Ureter (tissue), 1 donor: ENCODE results near the gene LYST. TPM values are rescaled to one million over a fixed set of nuclear protein-coding genes. Genes with fewer than 3 reads are reported as not detected.
"Not testable (repeated sequence)": the region's sequence is repeated elsewhere in the genome, so short reads cannot be mapped to it uniquely, and the experiment has no call there.

ENCODE experiments used
- DNase-seq: peaks from one replicate; pipeline ENCODE4 v3.0.0-alpha.2; 2020; ENCODE audit warnings: low spot score
- total RNA-seq: library from RNA; stranded (reverse); gene quantifications from one replicate; pipeline ENCODE4 v1.2.4, GENCODE V29; 2023
- donor health status: DM: yes; HTN: yes; CAD: no.

LYST gene, protein sequence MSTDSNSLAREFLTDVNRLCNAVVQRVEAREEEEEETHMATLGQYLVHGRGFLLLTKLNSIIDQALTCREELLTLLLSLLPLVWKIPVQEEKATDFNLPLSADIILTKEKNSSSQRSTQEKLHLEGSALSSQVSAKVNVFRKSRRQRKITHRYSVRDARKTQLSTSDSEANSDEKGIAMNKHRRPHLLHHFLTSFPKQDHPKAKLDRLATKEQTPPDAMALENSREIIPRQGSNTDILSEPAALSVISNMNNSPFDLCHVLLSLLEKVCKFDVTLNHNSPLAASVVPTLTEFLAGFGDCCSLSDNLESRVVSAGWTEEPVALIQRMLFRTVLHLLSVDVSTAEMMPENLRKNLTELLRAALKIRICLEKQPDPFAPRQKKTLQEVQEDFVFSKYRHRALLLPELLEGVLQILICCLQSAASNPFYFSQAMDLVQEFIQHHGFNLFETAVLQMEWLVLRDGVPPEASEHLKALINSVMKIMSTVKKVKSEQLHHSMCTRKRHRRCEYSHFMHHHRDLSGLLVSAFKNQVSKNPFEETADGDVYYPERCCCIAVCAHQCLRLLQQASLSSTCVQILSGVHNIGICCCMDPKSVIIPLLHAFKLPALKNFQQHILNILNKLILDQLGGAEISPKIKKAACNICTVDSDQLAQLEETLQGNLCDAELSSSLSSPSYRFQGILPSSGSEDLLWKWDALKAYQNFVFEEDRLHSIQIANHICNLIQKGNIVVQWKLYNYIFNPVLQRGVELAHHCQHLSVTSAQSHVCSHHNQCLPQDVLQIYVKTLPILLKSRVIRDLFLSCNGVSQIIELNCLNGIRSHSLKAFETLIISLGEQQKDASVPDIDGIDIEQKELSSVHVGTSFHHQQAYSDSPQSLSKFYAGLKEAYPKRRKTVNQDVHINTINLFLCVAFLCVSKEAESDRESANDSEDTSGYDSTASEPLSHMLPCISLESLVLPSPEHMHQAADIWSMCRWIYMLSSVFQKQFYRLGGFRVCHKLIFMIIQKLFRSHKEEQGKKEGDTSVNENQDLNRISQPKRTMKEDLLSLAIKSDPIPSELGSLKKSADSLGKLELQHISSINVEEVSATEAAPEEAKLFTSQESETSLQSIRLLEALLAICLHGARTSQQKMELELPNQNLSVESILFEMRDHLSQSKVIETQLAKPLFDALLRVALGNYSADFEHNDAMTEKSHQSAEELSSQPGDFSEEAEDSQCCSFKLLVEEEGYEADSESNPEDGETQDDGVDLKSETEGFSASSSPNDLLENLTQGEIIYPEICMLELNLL (N-terminal part only)
- 66.1 TPM for total RNA-seq

DNA sequence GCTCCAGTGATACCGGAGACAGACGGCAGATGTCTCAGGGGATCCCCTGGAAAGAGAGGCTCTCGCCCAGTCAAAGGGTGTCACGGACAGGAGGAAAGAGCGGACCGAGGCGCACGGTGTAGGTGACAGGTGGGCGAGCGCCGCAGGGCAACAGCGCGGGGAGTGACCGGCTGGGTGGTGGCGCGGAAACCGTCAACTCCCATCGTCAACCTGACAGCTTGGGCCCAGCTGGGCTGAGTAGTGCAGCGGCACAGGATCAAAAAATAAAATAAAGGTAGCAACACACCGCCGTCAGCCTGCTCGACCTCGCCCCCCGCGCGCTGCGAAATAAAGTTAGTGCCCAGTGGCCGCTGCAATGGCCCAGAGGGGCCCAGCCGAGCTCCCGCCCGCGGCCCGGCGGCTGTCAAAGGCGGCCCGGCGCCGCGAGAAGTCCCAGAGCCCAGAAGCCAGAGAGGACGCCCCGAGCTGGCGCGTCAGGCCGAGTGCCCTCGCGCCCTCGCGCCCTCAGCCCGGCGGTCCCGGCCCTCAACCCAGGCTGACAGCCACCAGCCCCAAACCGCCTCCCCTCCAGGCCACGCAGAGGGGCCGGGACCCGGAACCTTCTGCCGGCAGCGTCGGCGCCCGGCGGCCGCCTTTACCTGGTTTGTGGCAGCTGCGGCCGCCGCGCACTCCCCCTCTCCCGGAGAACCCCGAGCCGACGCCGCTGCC is at the start of gene LYST:
TSS of gene LYST (minus strand) at position 702 of the 708 bp plus-strand sequence. CDS start 36,489 bp downstream, outside the sequence.
- DNase-seq, result peak; percentile 57

- not testable (repeated sequence) for DNase-seq
Measured at GRCh38 chr1:235915489-235915888, 48.8 kb upstream of the LYST start.

- no peak for DNase-seq
Measured at GRCh38 chr1:235913311-235913710, 46.6 kb upstream of the LYST start.

GRCh38 chr1:235911876-235912275 is 45.2 kb upstream of the LYST start:
- no peak for DNase-seq

- no peak for DNase-seq
Measured at GRCh38 chr1:235911300-235911662, 44.6 kb upstream of the LYST start.

DNA sequence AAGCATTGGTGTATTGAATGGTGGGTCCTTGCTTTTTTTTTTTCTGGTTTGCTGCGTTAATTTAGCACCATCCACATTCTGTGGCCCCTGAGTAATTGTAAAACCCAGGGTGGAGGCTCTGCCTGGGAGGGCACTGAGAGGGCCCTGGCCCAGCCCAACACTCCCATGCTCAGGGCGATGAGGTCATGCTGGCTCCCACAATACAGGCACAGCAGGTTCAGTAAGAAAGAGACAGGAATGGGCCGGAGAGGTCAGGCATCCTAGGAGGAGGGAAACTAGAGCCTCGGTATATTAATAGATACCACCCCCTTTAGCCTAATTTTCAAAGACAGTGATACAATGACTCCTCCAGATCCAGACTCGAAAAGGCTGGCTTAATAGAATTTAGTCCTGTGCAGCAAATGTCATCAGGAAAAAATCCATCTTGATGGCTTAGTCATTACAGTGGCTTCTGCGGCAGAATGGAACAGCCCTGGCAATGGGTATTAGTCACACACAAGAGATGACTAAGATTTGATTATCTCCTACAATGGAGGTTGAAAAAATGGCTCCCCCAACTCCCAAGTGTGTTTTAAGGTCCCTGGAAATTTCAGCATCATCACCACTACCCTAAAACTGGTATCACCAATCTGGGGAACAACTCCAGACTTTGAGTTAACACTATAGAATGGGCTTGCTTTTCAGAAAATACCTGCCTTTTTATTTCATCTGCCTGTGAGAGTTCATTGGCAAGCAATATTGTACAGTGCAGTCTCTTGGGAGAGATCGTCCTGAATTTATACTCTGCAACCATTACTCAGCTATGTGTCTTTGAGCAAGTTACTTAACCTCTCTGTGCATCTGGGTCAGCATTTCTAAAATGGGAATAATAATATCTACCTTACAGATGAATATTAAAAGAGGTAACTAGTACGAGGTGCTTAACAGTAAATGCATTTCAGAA is 43.9 kb upstream of the LYST start:
- DNase-seq, result no peak

DNA sequence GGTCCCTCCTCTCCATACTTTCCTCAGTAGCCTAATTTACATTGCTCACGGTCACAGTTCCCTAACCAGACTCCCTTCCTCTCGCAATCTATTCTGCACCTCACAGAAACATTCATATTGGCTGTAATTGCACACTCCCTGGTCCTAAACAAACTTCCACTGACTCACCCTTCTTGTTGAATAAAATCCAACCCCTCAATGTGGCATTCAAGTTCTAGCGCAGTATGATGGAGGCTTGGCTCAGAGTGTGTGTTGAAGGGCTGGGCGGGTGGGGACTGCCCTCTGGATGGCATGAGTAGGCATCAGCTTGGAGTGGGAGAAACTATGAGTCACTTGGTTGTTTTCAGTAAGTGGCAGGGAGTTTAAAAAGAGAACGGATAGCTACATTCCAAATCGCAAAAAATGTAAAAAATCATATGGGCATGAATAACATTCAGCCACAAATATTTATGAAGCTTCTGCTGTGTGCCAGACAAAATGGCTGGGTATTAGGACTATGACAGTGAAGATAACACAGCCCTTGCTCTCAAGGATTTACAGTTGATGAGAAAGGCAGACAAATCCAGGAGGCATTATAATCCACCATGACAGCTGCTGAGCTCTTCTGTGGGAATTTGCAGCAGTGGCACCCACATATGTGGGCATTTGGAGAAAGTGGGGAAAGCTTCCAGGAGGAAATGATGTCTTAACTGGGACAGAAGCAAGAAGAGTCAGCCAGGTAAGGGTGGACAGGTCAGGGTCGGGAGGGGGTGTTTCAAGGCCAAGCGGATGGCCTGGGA is 42.2 kb upstream of the LYST start:
- DNase-seq, result no peak

GRCh38 chr1:235907897-235908240 is 41.2 kb upstream of the LYST start:
- DNase-seq, result no peak

- DNase-seq, result no peak
Measured at GRCh38 chr1:235907187-235907896, 40.6 kb upstream of the LYST start.

- DNase-seq, result no peak
Measured at GRCh38 chr1:235906436-235906835, 39.7 kb upstream of the LYST start.

DNA sequence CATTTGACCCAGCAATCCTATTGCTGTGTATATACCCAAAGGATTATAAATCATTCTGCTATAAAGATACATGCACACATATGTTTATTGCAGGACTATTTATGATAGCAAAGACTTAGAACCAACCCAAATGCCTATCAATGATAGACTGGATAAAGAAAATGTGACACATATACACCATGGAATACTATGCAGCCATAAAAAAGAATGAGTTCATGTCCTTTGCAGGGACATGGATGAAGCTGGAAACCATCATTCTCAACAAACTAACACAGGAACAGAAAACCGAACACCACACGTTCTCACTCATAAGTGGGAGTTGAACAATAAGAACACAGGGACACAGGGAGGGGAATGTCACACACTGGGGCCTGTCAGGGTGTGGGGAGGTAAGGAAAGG is 37.1 kb upstream of the LYST start:
- not testable (repeated sequence) for DNase-seq

DNA sequence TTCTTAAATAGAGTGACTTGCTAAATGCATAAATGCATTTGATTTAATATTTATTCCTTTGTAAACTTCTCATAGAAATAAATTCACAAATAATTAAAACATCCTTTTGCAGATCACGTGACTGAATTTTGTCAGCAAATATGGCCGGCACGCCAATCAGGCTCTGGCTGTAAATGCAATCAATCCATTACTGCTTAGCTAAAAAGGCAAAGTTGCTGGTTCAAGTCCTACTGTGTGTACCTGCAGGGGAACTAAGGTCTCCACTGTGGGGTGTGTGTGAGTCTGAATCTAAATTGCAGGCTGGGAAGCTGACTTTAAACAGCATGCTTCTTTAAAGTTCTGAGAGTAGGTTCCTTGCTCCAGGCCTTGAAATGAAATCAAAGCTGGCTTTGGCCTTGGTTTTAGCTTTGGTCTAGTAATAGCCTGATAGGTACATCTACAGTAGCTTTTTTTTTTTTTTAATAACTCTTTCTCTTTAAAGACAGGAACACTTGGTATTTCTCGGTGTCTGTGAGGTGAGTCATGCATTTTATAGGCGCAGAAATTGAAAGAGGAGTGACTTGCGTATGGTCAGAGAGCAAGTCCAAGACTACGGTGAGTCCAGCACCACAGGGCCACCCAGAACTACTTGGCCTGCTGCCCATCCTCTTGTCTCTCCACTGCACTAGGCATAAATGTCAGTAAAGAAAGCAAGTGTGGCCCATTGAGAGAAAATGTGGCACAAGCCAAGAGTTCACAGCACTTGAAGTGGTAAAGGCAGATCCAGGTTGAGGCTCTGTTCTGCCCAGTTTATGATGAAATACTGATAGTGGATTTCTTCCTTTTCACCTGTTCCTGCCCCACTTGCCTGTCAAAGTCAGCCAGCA is 36.2 kb upstream of the LYST start:
- no peak for DNase-seq

GRCh38 chr1:235901461-235901860 is 34.8 kb upstream of the LYST start:
- no peak for DNase-seq

- DNase-seq, result no peak
Measured at GRCh38 chr1:235898126-235898525, 31.4 kb upstream of the LYST start.

- DNase-seq, result no peak
Measured at GRCh38 chr1:235893840-235894239, 27.1 kb upstream of the LYST start.

DNA sequence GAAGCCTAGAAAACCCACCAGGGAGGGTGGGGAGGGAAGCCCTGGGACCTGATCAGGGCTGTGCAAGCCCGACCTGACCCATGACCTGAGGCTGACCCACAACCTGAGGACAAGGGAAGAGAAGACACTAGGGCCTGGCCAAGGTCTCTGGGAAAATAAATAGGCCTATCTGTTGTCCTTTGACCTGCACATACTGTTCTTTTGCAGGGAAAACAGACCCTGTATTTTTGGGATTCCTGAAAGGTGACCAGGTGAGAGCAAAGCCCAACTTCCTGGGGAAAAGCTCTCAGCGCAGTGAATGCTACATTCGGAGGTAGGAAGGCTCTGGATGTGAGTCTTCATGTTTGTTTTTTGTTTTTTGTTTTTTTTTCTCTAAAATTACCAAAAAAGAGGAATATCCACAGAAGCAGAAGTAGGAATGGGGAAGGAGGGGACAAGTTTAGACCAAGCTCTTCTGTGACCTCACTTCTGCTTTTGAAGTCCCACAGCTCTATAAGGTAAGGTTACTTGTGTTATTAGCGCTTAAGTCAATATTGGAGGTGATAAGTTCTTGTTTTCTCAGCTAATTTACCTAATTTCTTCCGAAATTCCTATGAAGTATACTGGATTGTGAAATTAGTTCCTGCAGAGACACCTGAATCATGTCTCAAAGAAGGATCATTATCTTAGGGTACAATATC is 26.2 kb upstream of the LYST start:
- DNase-seq, result no peak

DNA sequence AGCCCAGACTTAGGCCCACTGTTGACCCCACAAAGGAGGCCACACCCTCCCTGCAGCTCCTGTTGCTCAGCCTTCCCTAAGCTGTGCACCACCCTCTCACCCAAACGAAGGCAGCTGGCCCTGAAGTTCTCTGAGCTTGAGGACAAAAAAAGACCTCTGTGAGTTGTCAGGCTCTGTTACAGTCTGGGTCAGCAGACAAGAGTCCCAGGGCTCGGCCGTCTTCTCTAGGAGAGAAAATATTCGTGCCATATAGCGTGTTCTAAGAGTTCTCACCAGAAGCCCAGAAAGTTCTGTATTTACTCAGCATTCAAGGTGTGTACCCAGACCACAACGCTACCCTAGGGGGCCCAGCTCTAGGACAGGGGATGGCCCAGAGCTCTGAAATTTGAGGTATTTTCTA is 25.5 kb upstream of the LYST start:
- DNase-seq, result no peak
